HG02885 (cell line): ENCODE measurements around the gene EGLN3.

Experiments
- ATAC-seq: cut with Tn5 transposase; IDR thresholded peaks from one replicate; pipeline ENCODE4 v1.9.1; 2021; ENCODE audit warnings: mild to moderate bottlenecking; ENCODE audit not compliant: unreplicated experiment, poor library complexity

The EGLN3 gene

DNA sequence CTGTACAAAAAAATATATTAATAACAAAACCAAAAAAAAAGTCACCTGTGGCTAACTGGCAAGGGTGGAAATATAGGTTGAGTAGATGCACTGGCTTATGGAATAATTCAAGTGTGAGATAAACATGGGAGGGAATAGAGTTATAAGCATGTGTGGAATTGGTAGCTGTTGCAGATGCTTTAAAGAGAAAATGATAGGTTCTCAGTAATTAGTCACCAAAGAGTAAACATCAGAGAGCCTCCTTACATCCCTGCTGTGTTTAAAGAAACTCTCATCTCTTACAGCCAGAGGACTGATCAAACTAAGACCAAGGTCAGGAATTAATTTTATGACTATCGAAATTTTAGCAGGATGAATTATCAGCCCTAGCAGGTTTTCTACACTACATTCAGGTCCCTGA is 70.5 kb downstream of the EGLN3 start:
- no peak for ATAC-seq

DNA sequence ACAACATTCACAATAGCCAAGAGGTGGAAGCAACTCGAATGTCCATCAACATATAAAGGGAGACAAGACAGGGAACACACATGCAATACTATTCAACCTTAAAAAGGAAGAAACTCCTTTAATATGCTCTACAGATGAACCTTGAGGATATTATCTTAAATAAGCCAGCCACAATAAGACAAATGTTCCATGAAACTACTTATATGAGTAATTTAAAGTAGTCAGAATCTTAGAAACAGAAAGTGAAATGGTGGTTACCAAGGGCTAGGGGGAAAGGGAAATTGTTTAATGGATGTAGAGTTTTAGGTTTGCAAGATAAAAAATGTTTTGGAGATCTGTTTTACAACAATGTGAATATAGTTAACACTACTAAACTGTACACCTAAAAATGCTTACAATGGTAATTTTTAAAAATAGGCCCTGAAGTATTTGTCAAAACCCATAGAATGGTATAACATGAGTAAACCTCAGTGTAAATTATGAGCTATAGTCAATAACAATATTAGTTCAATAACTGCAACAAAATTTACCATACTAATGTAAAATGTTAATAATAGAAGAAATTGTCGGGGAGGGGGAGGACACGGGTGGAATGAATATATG is 71.1 kb downstream of the EGLN3 start:
- ATAC-seq = peak; percentile 49

DNA sequence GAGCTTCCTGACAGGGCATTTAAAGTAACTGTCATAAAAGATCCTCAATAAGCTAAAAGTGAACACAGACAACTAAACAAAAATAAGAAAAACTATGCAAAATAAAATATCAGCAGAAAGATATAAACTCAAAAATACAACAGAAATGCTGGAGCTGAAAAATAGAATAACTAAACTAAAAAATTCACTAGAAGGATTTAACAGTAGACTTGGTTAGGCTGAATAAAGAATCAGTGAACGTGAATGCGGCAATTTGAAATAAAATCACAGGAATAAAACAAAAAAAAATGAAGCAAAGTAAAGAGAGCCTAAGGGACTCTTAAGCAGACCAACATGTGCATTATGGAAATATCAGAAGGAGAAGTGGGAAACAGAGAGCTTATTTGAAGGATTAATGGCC is 74.6 kb downstream of the EGLN3 start:
- no peak for ATAC-seq
